ENCODE results near the gene FN1.

DNA sequence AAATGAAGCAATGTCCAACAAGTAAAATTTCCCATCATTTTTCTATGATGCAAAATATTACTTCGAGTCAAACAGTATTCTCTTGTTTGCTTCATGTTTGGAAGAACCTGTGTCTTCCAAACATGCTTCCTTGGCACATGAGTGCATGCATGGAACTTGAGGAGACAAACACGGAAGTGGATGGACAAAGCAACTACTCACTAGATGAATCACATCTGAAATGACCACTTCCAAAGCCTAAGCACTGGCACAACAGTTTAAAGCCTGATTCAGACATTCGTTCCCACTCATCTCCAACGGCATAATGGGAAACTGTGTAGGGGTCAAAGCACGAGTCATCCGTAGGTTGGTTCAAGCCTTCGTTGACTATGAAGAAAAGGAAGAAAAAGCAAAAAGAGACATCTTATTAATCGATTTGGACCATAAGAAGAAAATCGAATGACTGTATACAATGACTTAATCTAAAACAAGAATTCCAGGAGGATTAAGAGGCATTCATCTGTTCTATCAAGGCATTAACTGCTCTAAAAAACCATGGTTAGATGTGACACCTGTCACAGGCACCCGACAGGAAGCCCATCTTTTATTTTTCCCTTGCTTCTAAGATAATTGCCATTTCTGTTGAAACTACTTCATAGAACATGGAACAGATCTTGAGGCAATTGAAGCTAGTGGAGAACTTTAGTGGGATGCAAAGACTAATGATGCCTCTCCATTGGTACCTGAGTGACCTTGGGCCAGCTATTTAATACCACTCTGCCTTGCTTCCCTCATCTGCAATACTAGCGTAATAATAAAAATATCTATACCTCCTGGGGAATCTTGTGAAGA lies 68.0 kb downstream of the FN1 start:
- TF ChIP-seq MAZ (IDR thresholded peaks at IDR 0.05; ENCODE audit: borderline replicate concordance, low read depth, low read length) (no peak), JUNB (IDR thresholded peaks at IDR 0.05) (no peak)

Measured in A549 (cell line).